ENCODE results near the gene PDE2A.
A peak's percentile ranks its signal among the peaks of the same experiment; 100 is the strongest.

PDE2A gene

GRCh38 chr11:72682858-72683243 is 8.6 kb upstream of the PDE2A start:
- DNase-seq (ENCODE audit: low read depth), result no peak

GRCh38 chr11:72682238-72682857 is 8.1 kb upstream of the PDE2A start:
- DNase-seq (ENCODE audit: low read depth), result no peak

GRCh38 chr11:72681226-72682153 is 7.3 kb upstream of the PDE2A start:
- no peak for DNase-seq (ENCODE audit: low read depth)

GRCh38 chr11:72680624-72681158 is 6.5 kb upstream of the PDE2A start:
- no peak for DNase-seq (ENCODE audit: low read depth)

GRCh38 chr11:72679869-72680268 is 5.6 kb upstream of the PDE2A start:
- DNase-seq (ENCODE audit: low read depth), result no peak

GRCh38 chr11:72678524-72678923 is 4.3 kb upstream of the PDE2A start:
- DNase-seq (ENCODE audit: low read depth), result no peak

GRCh38 chr11:72676861-72677341 is 2.7 kb upstream of the PDE2A start:
- peak; percentile 35 for DNase-seq (ENCODE audit: low read depth)

GRCh38 chr11:72675221-72675620 is 999 bp upstream of the PDE2A start:
- no peak for DNase-seq (ENCODE audit: low read depth)

GRCh38 chr11:72673284-72673942 is 809 bp downstream of the PDE2A start:
- no peak for DNase-seq (ENCODE audit: low read depth)

GRCh38 chr11:72672597-72673238 is 1.5 kb downstream of the PDE2A start:
- no peak for DNase-seq (ENCODE audit: low read depth)

GRCh38 chr11:72671152-72672099 is 2.8 kb downstream of the PDE2A start:
- DNase-seq (ENCODE audit: low read depth), result no peak

- no peak for DNase-seq (ENCODE audit: low read depth)
These were observed 4.2 kb downstream of the PDE2A start for GRCh38 chr11:72670041-72670440.

- DNase-seq (ENCODE audit: low read depth), result no peak
These were observed 4.7 kb downstream of the PDE2A start for GRCh38 chr11:72669527-72669926.

- DNase-seq (ENCODE audit: low read depth), result no peak
These were observed 5.4 kb downstream of the PDE2A start for GRCh38 chr11:72668629-72669347.

GRCh38 chr11:72665911-72666472 is 8.2 kb downstream of the PDE2A start:
- no peak for DNase-seq (ENCODE audit: low read depth)

GRCh38 chr11:72662036-72662435 is 12.2 kb downstream of the PDE2A start:
- DNase-seq (ENCODE audit: low read depth), result no peak

GRCh38 chr11:72661486-72661885 is 12.7 kb downstream of the PDE2A start:
- DNase-seq (ENCODE audit: low read depth), result no peak

- no peak for DNase-seq (ENCODE audit: low read depth)
These were observed 15.1 kb downstream of the PDE2A start for GRCh38 chr11:72658989-72659640.

- no peak for DNase-seq (ENCODE audit: low read depth)
These were observed 16.7 kb downstream of the PDE2A start for GRCh38 chr11:72657411-72658100.

Data from activated gamma-delta T cell treated with anti-CD3 and anti-CD28 coated beads, Interleukin-2, amount 50 U/mL, for 16 hours (primary cell).